ENCODE measurements around the gene RAP1B.
A peak's percentile ranks its signal among the peaks of the same experiment; 100 is the strongest.

Gene RAP1B

DNA sequence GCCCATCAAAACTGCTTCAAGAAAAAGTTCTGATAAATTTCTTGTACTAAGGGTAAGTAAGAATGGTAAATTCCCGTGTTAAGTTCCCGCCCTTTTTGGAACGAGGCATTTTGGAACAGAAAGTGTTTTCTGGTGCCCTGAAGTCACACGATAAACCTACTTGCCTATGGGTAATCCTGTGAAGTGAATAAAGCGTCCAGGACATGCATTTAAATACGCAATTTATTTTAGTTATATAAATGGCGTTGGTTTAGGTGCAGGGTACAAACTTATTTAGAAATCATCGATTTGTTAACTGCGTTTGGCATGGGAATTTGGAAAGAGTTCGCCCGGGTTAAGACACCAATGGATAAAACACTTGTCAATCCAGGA, 715 bp upstream of the RAP1B start:
- ChIA-PET CTCF (interaction anchor here (0.7 to 1.2 kb wide), 3 partner anchors 17 to 276 kb away, joined by 3 to 4 read pairs (median 3); no protein-coding TSS in a partner anchor), POLR2A (interaction anchor here (0.8 to 1.0 kb wide), 4 partner anchors 24 to 276 kb away, joined by 3 to 5 read pairs (median 4); no protein-coding TSS in a partner anchor)
- H3K27me3 ChIP-seq (replicated peaks in 2 of 5; ENCODE audit: control insufficient read depth in 4 of 5, insufficient read depth in 5 of 5, low read length in 4 of 5) = no peaks in the 10 kb centered on the region
- H3K4me3 ChIP-seq (ENCODE audit: control insufficient read depth in 1 of 7, extremely low read depth in 1 of 7, insufficient read depth in 4 of 7, low read depth in 2 of 7, low read length in 6 of 7) = peak overlapping the region; percentile 58 to 98 (median 76)
- H3K36me3 ChIP-seq (ENCODE audit: control insufficient read depth in 4 of 4, insufficient read depth in 4 of 4, low read length in 3 of 4) = peaks cover 0 to 6% (median 5%) of the 10 kb centered on the region in 4 experiments
- no peaks in the 10 kb centered on the region for H3K9me3 ChIP-seq (ENCODE audit: control extremely low read depth in 1 of 5, control insufficient read depth in 4 of 5, insufficient read depth in 2 of 5, low read depth in 1 of 5, low read length in 4 of 5)
- WGBS (ENCODE audit: insufficient coverage) = 18% methylated on average over 8 of the region's 11 CpGs
- peak overlapping the region; percentile 86 to 97 for H3K27ac ChIP-seq (ENCODE audit: insufficient read depth in 1 of 2, low read depth in 1 of 2, low read length in 2 of 2, poor library complexity in 1 of 2, severe bottlenecking in 2 of 2)
- DNase-seq = peak; percentile 22 to 70 (median 65)
- peaks cover 25 to 48% (median 31%) of the 10 kb centered on the region in 4 experiments for H3K4me1 ChIP-seq (ENCODE audit: control extremely low read depth in 1 of 4, control insufficient read depth in 4 of 4, insufficient read depth in 4 of 4, low read length in 3 of 4)

DNA sequence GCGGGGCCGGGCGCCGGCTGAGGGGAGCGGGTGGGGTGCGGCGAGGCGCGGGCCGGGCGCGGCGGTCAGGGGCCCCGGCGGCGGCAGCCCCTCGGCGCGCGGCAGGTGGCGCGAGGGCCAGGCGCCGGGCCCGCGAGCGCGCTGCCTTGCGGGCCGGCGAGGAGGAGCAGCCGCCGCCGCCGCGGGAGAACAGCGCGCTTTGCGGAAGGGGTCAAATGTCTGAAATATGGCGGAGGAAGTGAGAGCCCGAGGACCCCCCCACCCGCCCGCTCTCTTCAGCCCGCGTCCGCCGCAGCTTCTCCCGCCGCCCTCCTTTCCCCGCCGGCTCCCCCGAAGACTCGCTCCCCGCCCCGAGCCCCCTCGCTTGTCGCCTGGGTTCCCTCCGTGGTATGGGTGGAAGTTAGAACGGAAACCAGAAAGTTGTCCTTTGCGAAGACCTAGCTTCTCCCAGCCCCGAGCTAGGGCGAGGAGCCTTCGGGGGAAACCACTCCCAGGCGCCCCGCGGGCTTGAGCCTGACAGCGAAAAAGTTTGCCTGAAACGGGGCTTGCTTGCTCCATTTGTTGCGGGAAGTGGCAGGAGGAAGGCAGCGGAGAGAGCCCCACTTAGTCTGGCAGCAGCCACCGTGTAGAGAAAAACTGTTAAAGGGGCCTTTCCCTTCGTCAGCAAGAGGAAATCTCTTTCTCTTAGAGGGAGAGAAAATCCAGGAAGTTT, 551 bp downstream of the RAP1B start:
- Histone ChIP-seq H3K4me1 (ENCODE audit: control extremely low read depth in 1 of 4, control insufficient read depth in 4 of 4, insufficient read depth in 4 of 4, low read length in 3 of 4) (peaks cover 33 to 54% (median 35%) of the 10 kb centered on the region in 4 experiments), H3K27ac (ENCODE audit: insufficient read depth in 1 of 2, low read depth in 1 of 2, low read length in 2 of 2, poor library complexity in 1 of 2, severe bottlenecking in 2 of 2) (peak overlapping the region; percentile 92 to 97), H3K36me3 (ENCODE audit: control insufficient read depth in 4 of 4, insufficient read depth in 4 of 4, low read length in 3 of 4) (peaks cover 1 to 6% (median 5%) of the 10 kb centered on the region in 4 experiments), H3K27me3 (replicated peaks in 2 of 5; ENCODE audit: control insufficient read depth in 4 of 5, insufficient read depth in 5 of 5, low read length in 4 of 5) (no peaks in the 10 kb centered on the region), H3K4me3 (ENCODE audit: control insufficient read depth in 1 of 7, extremely low read depth in 1 of 7, insufficient read depth in 4 of 7, low read depth in 2 of 7, low read length in 6 of 7) (peak overlapping the region; percentile 87 to 100 (median 97)), H3K9me3 (ENCODE audit: control extremely low read depth in 1 of 5, control insufficient read depth in 4 of 5, insufficient read depth in 2 of 5, low read depth in 1 of 5, low read length in 4 of 5) (no peaks in the 10 kb centered on the region)
- POLR2A ChIA-PET = interaction anchor here (0.9 to 1.1 kb wide), 5 partner anchors 25 to 277 kb away, joined by 3 to 5 read pairs (median 4); no protein-coding TSS in a partner anchor
- peak; percentile 44 to 75 (median 65) for DNase-seq
- WGBS (ENCODE audit: insufficient coverage) = 0% methylated on average over 38 of the region's 72 CpGs
- CTCF ChIA-PET = interaction anchor here (1.0 to 1.8 kb wide), 3 partner anchors 36 to 277 kb away, joined by 3 to 6 read pairs (median 4); no protein-coding TSS in a partner anchor

DNA sequence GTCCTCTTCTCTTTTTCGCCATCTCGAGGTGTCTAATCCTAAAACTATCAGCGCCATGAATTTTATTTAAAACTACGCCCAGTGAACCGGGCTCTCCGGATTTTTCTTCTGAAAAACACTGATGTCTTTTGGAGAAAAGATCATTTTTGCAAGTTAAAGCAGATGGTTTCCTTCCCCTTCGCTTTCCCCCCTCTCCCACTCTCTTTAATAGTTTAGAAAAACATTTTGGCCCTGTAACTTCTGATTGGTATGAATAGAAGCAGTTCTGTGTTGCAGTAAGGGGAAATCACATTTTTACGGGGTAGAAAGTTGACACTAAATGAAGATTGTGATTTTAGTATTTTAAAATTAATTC, 1.1 kb downstream of the RAP1B start:
- Histone ChIP-seq H3K4me3 (ENCODE audit: control insufficient read depth in 1 of 7, extremely low read depth in 1 of 7, insufficient read depth in 4 of 7, low read depth in 2 of 7, low read length in 6 of 7) (peak overlapping the region; percentile 87 to 100 (median 97)), H3K36me3 (ENCODE audit: control insufficient read depth in 4 of 4, insufficient read depth in 4 of 4, low read length in 3 of 4) (peaks cover 4 to 6% (median 5%) of the 10 kb centered on the region in 4 experiments), H3K9me3 (ENCODE audit: control extremely low read depth in 1 of 5, control insufficient read depth in 4 of 5, insufficient read depth in 2 of 5, low read depth in 1 of 5, low read length in 4 of 5) (no peaks in the 10 kb centered on the region), H3K27ac (ENCODE audit: insufficient read depth in 1 of 2, low read depth in 1 of 2, low read length in 2 of 2, poor library complexity in 1 of 2, severe bottlenecking in 2 of 2) (peak overlapping the region; percentile 92 to 97), H3K4me1 (ENCODE audit: control extremely low read depth in 1 of 4, control insufficient read depth in 4 of 4, insufficient read depth in 4 of 4, low read length in 3 of 4) (peaks cover 33 to 58% (median 37%) of the 10 kb centered on the region in 4 experiments), H3K27me3 (replicated peaks in 2 of 5; ENCODE audit: control insufficient read depth in 4 of 5, insufficient read depth in 5 of 5, low read length in 4 of 5) (no peaks in the 10 kb centered on the region)
- no peak for DNase-seq
- WGBS (ENCODE audit: insufficient coverage) = no CpG with 5 or more reads among the region's 8 CpGs
- CTCF ChIA-PET = interaction anchor here (1.0 to 1.8 kb wide), 2 partner anchors 36 to 252 kb away, joined by 3 to 6 read pairs; no protein-coding TSS in a partner anchor
- POLR2A ChIA-PET = no interaction called here

DNA sequence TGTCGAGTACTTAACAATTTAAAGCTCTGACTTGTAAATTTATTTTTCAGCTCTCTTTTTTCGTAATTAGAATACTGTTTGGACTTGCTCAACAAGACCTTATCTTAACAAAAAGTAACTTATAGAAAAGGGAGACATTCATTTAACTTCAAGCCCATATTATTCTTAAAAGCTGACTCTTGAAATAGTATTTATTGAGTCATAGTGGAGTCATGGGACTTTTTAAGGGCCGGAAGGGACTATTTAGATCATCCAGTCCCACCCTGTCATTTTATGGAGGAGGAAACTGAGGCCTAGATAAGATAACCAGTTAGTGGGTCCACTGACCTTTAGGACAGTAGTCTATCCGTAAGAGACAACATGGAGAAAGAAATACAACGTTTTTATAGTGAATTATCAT, 1.5 kb downstream of the RAP1B start:
- no peaks in the 10 kb centered on the region for H3K9me3 ChIP-seq (ENCODE audit: control extremely low read depth in 1 of 5, control insufficient read depth in 4 of 5, insufficient read depth in 2 of 5, low read depth in 1 of 5, low read length in 4 of 5)
- peak overlapping the region in 6 of 7 experiments; percentile 87 to 100 (median 98) for H3K4me3 ChIP-seq (ENCODE audit: control insufficient read depth in 1 of 7, extremely low read depth in 1 of 7, insufficient read depth in 4 of 7, low read depth in 2 of 7, low read length in 6 of 7)
- H3K27me3 ChIP-seq (replicated peaks in 2 of 5; ENCODE audit: control insufficient read depth in 4 of 5, insufficient read depth in 5 of 5, low read length in 4 of 5) = no peaks in the 10 kb centered on the region
- WGBS (ENCODE audit: insufficient coverage) = no CpG with 5 or more reads among the region's 5 CpGs
- no peak for DNase-seq
- H3K36me3 ChIP-seq (ENCODE audit: control insufficient read depth in 4 of 4, insufficient read depth in 4 of 4, low read length in 3 of 4) = peaks cover 4 to 8% (median 5%) of the 10 kb centered on the region in 4 experiments
- peaks cover 33 to 62% (median 37%) of the 10 kb centered on the region in 4 experiments for H3K4me1 ChIP-seq (ENCODE audit: control extremely low read depth in 1 of 4, control insufficient read depth in 4 of 4, insufficient read depth in 4 of 4, low read length in 3 of 4)
- H3K27ac ChIP-seq (ENCODE audit: insufficient read depth in 1 of 2, low read depth in 1 of 2, low read length in 2 of 2, poor library complexity in 1 of 2, severe bottlenecking in 2 of 2) = peak overlapping the region; percentile 92 to 97
- POLR2A ChIA-PET = no interaction called here
- CTCF ChIA-PET = interaction anchor here (0.8 to 1.8 kb wide), 4 partner anchors 14 to 252 kb away, joined by 3 to 6 read pairs (median 3); no protein-coding TSS in a partner anchor

GRCh38 chr12:68612697-68613096, 2.0 kb downstream of the RAP1B start:
- Histone ChIP-seq H3K36me3 (ENCODE audit: control insufficient read depth in 4 of 4, insufficient read depth in 4 of 4, low read length in 3 of 4) (peaks cover 4 to 8% (median 7%) of the 10 kb centered on the region in 4 experiments), H3K27me3 (replicated peaks in 2 of 5; ENCODE audit: control insufficient read depth in 4 of 5, insufficient read depth in 5 of 5, low read length in 4 of 5) (no peaks in the 10 kb centered on the region), H3K27ac (ENCODE audit: insufficient read depth in 1 of 2, low read depth in 1 of 2, low read length in 2 of 2, poor library complexity in 1 of 2, severe bottlenecking in 2 of 2) (peak overlapping the region; percentile 92 to 97), H3K4me1 (ENCODE audit: control extremely low read depth in 1 of 4, control insufficient read depth in 4 of 4, insufficient read depth in 4 of 4, low read length in 3 of 4) (peaks cover 33 to 66% (median 39%) of the 10 kb centered on the region in 4 experiments), H3K4me3 (ENCODE audit: control insufficient read depth in 1 of 7, extremely low read depth in 1 of 7, insufficient read depth in 4 of 7, low read depth in 2 of 7, low read length in 6 of 7) (peak overlapping the region in 6 of 7 experiments; percentile 87 to 100 (median 98)), H3K9me3 (ENCODE audit: control extremely low read depth in 1 of 5, control insufficient read depth in 4 of 5, insufficient read depth in 2 of 5, low read depth in 1 of 5, low read length in 4 of 5) (no peaks in the 10 kb centered on the region)
- ChIA-PET POLR2A (interaction anchor here (0.7 kb wide), 1 partner anchor 220 kb away, joined by 3 read pairs; no protein-coding TSS in a partner anchor), CTCF (interaction anchor here (0.8 to 1.8 kb wide), 5 partner anchors 13 to 253 kb away, joined by 3 to 6 read pairs (median 3); no protein-coding TSS in a partner anchor)
- DNase-seq = no peak
- 43% methylated on average over 4 of the region's 6 CpGs for WGBS (ENCODE audit: insufficient coverage)

- Histone ChIP-seq H3K9me3 (ENCODE audit: control extremely low read depth in 1 of 5, control insufficient read depth in 4 of 5, insufficient read depth in 2 of 5, low read depth in 1 of 5, low read length in 4 of 5) (no peaks in the 10 kb centered on the region), H3K4me1 (ENCODE audit: control extremely low read depth in 1 of 4, control insufficient read depth in 4 of 4, insufficient read depth in 4 of 4, low read length in 3 of 4) (peaks cover 33 to 62% (median 40%) of the 10 kb centered on the region in 4 experiments), H3K4me3 (ENCODE audit: control insufficient read depth in 1 of 7, extremely low read depth in 1 of 7, insufficient read depth in 4 of 7, low read depth in 2 of 7, low read length in 6 of 7) (peak overlapping the region in 6 of 7 experiments; percentile 87 to 100 (median 98)), H3K27me3 (replicated peaks in 2 of 5; ENCODE audit: control insufficient read depth in 4 of 5, insufficient read depth in 5 of 5, low read length in 4 of 5) (no peaks in the 10 kb centered on the region), H3K36me3 (ENCODE audit: control insufficient read depth in 4 of 4, insufficient read depth in 4 of 4, low read length in 3 of 4) (peaks cover 4 to 10% (median 8%) of the 10 kb centered on the region in 4 experiments), H3K27ac (ENCODE audit: insufficient read depth in 1 of 2, low read depth in 1 of 2, low read length in 2 of 2, poor library complexity in 1 of 2, severe bottlenecking in 2 of 2) (peak overlapping the region; percentile 92 to 97)
- peak in 1 of 3 donors; percentile 42 for DNase-seq
- POLR2A ChIA-PET = interaction anchor here (0.6 to 0.7 kb wide), 2 partner anchors 220 to 913 kb away, joined by 3 read pairs; no protein-coding TSS in a partner anchor
- 94% methylated on average over 5 of the region's 18 CpGs for WGBS (ENCODE audit: insufficient coverage)
- CTCF ChIA-PET = interaction anchor here (0.8 to 1.8 kb wide), 8 partner anchors 13 to 256 kb away, joined by 3 to 6 read pairs (median 3); no protein-coding TSS in a partner anchor
Observed at GRCh38 chr12:68613209-68613904, 2.7 kb downstream of the RAP1B start.
